KMS-11 (cell line): Measurements from ENCODE around the gene C1orf21.

Experiments
- H2AFZ ChIP-seq: fragments of 200-600 bp; sonication (generic); 2 replicates; pipeline ENCODE4 v1.6.1; 2016; ENCODE audit warnings: antibody characterized with exemption, mixed run types, low read depth
- H3K27ac ChIP-seq: fragments of 200-600 bp; sonication (generic); 2 replicates; pipeline ENCODE4 v1.6.1; 2016; ENCODE audit warnings: mild to moderate bottlenecking, mixed run types
- H3K27me3 ChIP-seq: fragments of 200-600 bp; sonication (generic); 2 replicates; pipeline ENCODE4 v1.6.1; 2017; ENCODE audit warnings: mild to moderate bottlenecking, low read depth, mixed run types, moderate library complexity; ENCODE audit not compliant: insufficient read depth
- H3K36me3 ChIP-seq: fragments of 200-600 bp; sonication (generic); 2 replicates; pipeline ENCODE4 v1.6.1; 2017; ENCODE audit warnings: mild to moderate bottlenecking, mixed run types; ENCODE audit not compliant: insufficient read depth
- H3K4me1 ChIP-seq: fragments of 200-600 bp; sonication (generic); 2 replicates; pipeline ENCODE4 v1.6.1; 2016; ENCODE audit warnings: mild to moderate bottlenecking, low read depth, mixed run types; ENCODE audit not compliant: poor library complexity, severe bottlenecking
- H3K4me2 ChIP-seq: fragments of 200-600 bp; sonication (generic); 2 replicates; pipeline ENCODE4 v1.7.0; 2016; ENCODE audit warnings: mild to moderate bottlenecking, mixed run types
- H3K4me3 ChIP-seq: fragments of 200-600 bp; sonication (generic); IDR thresholded peaks from 2 replicates; pipeline ENCODE4 v1.6.1; 2017; ENCODE audit warnings: low read depth, low read length, mixed read lengths; ENCODE audit not compliant: insufficient read depth
- H3K79me2 ChIP-seq: fragments of 200-600 bp; sonication (generic); 2 replicates; pipeline ENCODE4 v1.6.1; 2016; ENCODE audit warnings: low read depth, mixed run types; ENCODE audit not compliant: insufficient read depth
- H3K9ac ChIP-seq: fragments of 200-600 bp; sonication (generic); 2 replicates; pipeline ENCODE4 v1.6.1; 2016; ENCODE audit warnings: mild to moderate bottlenecking, mixed run types
- H4K20me1 ChIP-seq: fragments of 200-600 bp; sonication (generic); 2 replicates; pipeline ENCODE4 v1.6.1; 2016; ENCODE audit warnings: mild to moderate bottlenecking, mixed run types; ENCODE audit not compliant: insufficient read depth
- TF ChIP-seq, protein P1 (sequence below): fragments of 200-600 bp; sonication (generic); conservative IDR thresholded peaks from 2 replicates; pipeline ENCODE4 v1.6.1; 2017; ENCODE audit warnings: low read depth, mild to moderate bottlenecking, antibody characterized with exemption, low read length, moderate library complexity, mixed read lengths

The C1orf21 gene

DNA sequence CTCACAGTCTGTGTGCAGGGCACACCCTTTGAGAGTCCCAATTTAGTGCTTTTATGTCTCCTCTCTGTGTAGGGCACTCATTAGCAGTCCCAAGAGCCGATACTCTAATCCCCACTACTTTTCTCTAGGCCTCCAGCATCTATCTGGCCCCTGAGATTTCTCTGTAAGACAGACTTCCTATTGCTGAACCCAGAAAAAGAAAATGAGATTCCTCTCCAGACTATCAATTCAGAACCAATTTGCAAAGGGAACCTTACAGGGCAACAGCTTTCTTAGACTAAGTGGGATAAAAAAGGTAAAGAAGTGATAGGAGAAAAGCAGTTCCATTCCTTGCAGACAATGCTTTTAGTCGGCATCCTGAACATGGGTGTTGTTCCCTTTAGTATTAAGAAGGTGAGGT lies 195.6 kb downstream of the C1orf21 start:
- no peak overlapping the region for H3K4me2 ChIP-seq
- H3K36me3 ChIP-seq, result no peaks in the 10 kb centered on the region
- no peak overlapping the region for H2AFZ ChIP-seq
- no peaks in the 10 kb centered on the region for H3K4me1 ChIP-seq
- no peak overlapping the region for H3K4me3 ChIP-seq
- no peak overlapping the region for H3K9ac ChIP-seq
- H4K20me1 ChIP-seq, result no peaks in the 10 kb centered on the region
- TF ChIP-seq, protein P1, sequence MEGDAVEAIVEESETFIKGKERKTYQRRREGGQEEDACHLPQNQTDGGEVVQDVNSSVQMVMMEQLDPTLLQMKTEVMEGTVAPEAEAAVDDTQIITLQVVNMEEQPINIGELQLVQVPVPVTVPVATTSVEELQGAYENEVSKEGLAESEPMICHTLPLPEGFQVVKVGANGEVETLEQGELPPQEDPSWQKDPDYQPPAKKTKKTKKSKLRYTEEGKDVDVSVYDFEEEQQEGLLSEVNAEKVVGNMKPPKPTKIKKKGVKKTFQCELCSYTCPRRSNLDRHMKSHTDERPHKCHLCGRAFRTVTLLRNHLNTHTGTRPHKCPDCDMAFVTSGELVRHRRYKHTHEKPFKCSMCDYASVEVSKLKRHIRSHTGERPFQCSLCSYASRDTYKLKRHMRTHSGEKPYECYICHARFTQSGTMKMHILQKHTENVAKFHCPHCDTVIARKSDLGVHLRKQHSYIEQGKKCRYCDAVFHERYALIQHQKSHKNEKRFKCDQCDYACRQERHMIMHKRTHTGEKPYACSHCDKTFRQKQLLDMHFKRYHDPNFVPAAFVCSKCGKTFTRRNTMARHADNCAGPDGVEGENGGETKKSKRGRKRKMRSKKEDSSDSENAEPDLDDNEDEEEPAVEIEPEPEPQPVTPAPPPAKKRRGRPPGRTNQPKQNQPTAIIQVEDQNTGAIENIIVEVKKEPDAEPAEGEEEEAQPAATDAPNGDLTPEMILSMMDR, result no peak
- no peaks in the 10 kb centered on the region for H3K27me3 ChIP-seq
- no peak overlapping the region for H3K27ac ChIP-seq
- no peaks in the 10 kb centered on the region for H3K79me2 ChIP-seq

DNA sequence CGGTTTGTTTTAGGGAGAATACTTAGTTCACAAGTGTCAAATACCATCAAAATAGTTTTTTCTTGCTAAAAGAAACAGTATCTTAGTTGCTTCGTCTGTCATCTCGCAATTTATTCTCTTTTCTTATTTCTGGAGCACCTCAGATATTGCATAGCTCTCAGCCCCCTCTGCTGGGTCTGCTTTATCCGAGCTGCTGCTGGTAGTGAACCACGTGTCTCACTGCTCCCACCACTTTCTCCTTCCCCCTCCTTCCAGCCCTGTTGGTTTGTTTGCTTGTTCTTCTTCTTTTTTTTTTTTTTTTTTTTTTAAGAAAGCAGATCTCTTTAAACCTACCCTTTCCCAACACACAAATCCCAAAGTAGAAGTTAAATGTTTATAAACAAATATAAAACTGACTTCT lies 197.0 kb downstream of the C1orf21 start:
- Histone ChIP-seq H3K4me3 (no peak overlapping the region), H3K4me1 (no peaks in the 10 kb centered on the region), H4K20me1 (no peaks in the 10 kb centered on the region), H3K27ac (no peak overlapping the region), H3K4me2 (no peak overlapping the region), H2AFZ (no peak overlapping the region), H3K27me3 (no peaks in the 10 kb centered on the region), H3K9ac (no peak overlapping the region), H3K79me2 (no peaks in the 10 kb centered on the region), H3K36me3 (no peaks in the 10 kb centered on the region)
- TF ChIP-seq, protein P1, result no peak

DNA sequence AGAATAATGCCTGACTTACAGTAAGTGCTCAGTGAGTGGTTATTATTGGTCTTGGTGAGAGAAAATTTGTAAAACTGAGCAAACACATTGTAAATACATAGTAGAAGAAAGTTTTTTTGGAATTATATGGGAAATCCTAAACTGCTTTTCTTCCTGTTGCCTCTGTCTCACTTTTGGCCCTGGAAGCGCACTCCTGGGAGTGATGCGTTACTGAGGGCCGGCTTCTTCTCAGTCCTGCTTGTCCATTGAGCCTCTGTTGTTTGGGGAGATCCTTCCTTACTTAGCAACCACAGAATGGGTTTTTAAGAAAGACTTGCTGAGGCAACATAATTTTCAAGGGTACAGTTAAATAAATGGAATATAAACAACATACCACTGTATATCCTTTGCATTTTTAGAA lies 201.9 kb downstream of the C1orf21 start:
- Histone ChIP-seq H3K27ac (no peak overlapping the region), H3K27me3 (no peaks in the 10 kb centered on the region), H3K79me2 (no peaks in the 10 kb centered on the region), H3K4me3 (no peak overlapping the region), H2AFZ (no peak overlapping the region), H3K4me1 (peaks cover 4% of the 10 kb centered on the region), H4K20me1 (no peaks in the 10 kb centered on the region), H3K4me2 (no peak overlapping the region), H3K9ac (no peak overlapping the region), H3K36me3 (no peaks in the 10 kb centered on the region)
- TF ChIP-seq, protein P1, result no peak

DNA sequence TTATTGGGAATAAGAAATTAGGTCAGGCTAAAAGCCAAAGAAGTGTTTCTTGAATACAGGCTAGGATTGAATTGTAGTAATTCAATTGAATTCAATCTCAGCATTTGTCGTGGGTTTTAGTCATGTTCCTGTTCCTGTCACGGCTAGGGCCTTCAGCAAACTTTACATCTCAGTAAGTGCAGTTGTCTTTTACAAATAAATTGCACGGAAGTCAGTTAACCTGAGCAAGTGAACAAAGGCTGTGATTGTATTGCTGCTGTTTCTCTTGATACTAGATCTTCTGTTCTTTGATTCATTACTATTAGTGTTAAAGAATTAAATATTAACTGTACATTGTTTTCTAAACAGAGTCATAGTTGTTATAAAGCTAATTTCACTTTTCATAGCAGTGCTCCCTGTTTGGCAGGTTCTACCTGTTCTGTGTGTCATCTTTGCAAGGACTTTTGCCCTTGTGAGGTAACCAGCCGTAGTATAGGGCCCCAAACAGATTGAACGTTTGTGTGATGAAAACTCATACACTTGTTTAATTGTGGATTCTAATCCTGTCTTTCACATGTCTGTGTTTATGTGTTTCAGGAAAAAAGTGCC lies 203.4 kb downstream of the C1orf21 start:
- Histone ChIP-seq H3K4me2 (no peak overlapping the region), H3K4me3 (no peak overlapping the region), H2AFZ (no peak overlapping the region), H4K20me1 (no peaks in the 10 kb centered on the region), H3K79me2 (no peaks in the 10 kb centered on the region), H3K9ac (no peak overlapping the region), H3K27ac (no peak overlapping the region), H3K4me1 (peaks cover 19% of the 10 kb centered on the region), H3K27me3 (no peaks in the 10 kb centered on the region), H3K36me3 (no peaks in the 10 kb centered on the region)
- TF ChIP-seq, protein P1, result no peak
